ENCODE data around the gene TNIP2.

- no peak for TF ChIP-seq CTCF (IDR thresholded peaks at IDR 0.05 in 8 of 11, conservative IDR thresholded peaks at IDR 0.05 in 3 of 11)
- no peak for TF ChIP-seq POLR2A (IDR thresholded peaks at IDR 0.05)
Observed at GRCh38 chr4:2798399-2799223, 42.5 kb upstream of the TNIP2 start.

Measured in spleen (tissue), 7 donors.